ENCODE data around the gene GYPA.
"Not testable (repeated sequence)": the region's sequence is repeated elsewhere in the genome, so short reads cannot be mapped to it uniquely, and the experiment has no call there.

The GYPA gene

GRCh38 chr4:144128709-144129320 lies 11.7 kb downstream of the GYPA start:
- not testable (repeated sequence) for DNase-seq (ENCODE audit: low read depth)

DNA sequence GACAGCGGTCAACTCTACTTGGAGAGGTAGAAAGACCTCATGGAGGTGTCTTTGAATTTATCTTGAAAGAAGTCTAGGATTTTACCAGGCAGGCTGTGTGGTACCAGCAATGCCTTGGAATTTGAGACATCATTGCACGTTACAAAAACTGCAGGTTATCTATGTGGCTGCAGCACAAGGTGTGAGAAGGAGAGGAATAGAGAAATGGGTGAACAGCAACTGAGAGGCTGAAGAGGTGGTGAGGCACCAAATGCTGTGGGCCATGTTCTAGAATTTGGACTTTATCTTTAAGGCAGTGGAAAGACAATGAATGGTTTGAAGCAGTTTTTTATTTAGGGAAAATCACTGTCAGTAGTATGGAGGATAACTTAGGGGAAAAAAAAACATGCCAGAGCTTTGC lies 15.4 kb downstream of the GYPA start:
- not testable (repeated sequence) for DNase-seq (ENCODE audit: low read depth)

- DNase-seq (ENCODE audit: low read depth): not testable (repeated sequence)
Measured at GRCh38 chr4:144123982-144124635, 16.4 kb downstream of the GYPA start.

DNA sequence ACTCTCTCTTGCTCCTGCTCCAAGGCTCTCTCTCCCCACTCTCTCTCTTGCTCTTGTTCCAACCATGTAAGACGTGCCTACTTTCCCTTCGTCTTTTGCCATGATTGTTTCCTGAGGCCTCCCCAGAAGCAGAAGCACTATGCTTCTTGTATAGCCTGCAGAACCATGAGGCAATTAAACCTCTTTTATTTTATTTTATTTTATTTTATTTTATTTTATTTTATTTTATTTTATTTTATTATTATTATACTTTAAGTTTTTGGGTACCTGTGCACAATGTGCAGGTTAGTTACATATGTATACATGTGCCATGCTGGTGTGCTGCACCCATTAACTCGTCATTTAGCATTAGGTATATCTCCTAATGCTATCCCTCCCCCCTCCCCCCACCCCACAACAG lies 17.2 kb downstream of the GYPA start:
- not testable (repeated sequence) for DNase-seq (ENCODE audit: low read depth)

DNA sequence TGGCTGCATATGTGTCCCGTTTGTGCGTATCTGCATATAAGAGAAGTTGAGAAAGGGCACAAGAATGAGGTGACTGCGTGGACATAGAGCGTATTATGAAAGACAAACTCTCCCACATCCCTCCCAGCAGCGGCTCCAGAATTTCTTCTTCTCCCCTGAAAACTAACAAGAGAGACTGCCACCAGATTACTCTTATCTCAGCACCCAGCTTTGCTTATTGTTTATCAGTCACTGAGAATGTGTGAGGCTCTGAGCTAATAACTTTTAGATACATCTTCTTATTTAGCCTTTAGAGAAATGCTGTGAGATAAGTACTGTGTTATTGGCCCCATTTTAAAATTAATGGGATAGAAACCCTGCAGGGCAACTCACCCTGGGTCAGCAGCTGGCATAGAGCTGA lies 20.8 kb downstream of the GYPA start:
- DNase-seq (ENCODE audit: low read depth): not testable (repeated sequence)

- no peak for DNase-seq (ENCODE audit: low read depth)
Measured at GRCh38 chr4:144115519-144115918, 25.0 kb downstream of the GYPA start.

DNA sequence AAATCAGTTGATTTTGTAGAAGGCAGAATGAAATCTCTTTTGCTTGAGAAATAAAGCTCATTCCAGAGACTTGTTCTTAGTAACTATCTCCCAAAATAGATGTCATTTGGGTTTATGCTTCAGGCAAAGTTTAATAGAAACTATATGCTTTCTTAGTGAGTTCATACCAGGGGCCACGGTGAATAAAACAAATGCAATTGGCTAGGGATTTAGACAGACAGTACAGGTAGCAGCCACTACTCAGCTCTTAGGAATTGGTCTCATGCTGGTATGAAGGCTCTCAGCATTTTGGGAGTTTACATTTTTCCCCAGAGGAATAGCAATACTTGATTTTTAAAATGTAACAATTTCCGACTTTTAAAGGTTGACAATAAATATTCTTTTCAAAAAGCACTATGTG lies 27.0 kb downstream of the GYPA start:
- DNase-seq (ENCODE audit: low read depth): no peak

DNA sequence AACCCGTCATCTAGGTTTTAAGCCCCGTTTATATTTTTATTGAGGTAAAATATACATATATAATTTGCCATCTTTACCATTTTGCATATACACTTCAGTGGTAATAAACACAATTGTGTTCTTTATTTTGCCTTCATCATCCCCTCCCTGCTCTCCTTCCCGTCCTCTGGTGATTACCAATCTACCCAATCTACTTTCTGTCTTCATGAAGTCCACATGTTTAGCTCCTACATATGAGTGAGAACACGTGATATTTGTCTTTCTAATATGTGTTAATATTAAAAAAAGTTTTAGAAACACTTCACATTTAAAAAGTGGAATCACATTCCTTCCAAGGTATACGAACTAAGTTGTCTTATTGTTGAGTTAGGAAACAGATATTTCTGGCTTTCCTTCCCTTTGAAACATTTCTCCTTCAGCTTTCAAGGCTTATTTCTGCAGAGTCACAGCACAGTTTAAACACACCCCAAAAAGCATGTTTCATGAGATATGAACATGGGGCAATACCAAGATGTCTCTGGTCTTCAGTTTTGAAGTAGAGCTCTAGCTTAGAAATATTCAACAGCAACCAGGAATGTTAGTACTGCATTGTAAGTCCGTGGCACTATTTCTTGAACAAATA lies 35.9 kb downstream of the GYPA start:
- DNase-seq (ENCODE audit: low read depth): no peak

GRCh38 chr4:144097776-144098175 lies 42.7 kb downstream of the GYPA start:
- not testable (repeated sequence) for DNase-seq (ENCODE audit: low read depth)

DNA sequence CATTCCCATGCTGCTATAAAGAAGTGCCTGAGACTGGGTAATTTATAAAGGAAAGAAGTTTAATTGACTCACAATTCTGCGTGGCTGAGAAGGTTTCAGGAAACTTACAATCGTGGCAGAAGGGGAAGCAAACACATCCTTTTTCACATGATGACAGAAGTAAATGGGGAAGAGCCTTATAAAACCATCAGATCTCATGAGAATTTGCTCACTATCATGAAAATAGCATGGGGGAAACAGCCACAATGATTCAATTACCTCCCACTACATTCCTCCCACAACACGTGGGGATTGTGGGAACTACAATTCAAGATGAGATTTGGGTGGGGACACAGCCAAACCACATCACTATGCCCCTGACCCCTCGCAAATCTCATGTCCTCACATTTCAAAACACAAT lies 46.5 kb downstream of the GYPA start:
- not testable (repeated sequence) for DNase-seq (ENCODE audit: low read depth)

DNA sequence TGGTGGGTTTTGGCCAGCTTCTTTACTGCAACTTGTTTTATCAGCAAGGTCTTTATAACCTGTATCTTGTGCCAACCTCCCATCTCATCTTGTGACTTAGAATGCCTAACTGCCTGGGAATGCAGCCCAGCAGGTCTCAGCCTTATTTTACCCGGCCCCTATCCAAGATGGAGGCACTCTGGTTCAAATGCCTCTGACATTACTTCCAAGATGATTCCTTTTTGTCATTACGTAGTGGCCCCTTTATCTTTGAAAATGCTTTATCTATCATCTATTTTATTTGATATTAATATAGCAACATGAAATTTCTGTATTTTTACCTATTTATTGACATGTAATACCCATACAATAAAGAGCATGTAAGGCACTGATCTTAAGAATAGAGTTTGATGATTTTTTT lies 49.3 kb downstream of the GYPA start:
- DNase-seq (ENCODE audit: low read depth): not testable (repeated sequence)

GRCh38 chr4:144090744-144091143 lies 49.8 kb downstream of the GYPA start:
- no peak for DNase-seq (ENCODE audit: low read depth)

GRCh38 chr4:144082053-144082452 lies 58.5 kb downstream of the GYPA start:
- DNase-seq (ENCODE audit: low read depth): not testable (repeated sequence)

GRCh38 chr4:144080135-144080534 lies 60.4 kb downstream of the GYPA start:
- not testable (repeated sequence) for DNase-seq (ENCODE audit: low read depth)

GRCh38 chr4:144078746-144079145 lies 61.8 kb downstream of the GYPA start:
- DNase-seq (ENCODE audit: low read depth): not testable (repeated sequence)

DNA sequence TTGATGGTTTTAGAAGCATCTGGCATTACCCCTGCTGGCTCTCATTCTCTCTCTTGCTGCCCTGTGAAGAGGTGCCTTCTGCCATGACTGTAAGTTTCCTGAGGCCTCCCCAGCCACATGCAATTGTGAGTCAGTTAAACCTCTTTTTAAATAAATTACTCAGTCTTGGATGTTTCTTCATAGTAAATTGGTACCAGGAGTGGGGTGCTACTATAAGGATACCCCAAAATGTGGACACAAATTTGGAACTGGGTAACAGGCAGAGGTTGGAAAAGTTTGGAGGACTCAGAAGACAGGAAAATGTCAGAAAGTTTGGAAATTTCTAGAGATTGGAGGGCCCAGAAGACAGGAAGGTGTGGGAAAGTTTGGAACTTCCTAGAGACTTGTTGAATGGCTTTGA lies 79.0 kb downstream of the GYPA start:
- DNase-seq (ENCODE audit: low read depth): not testable (repeated sequence)

- not testable (repeated sequence) for DNase-seq (ENCODE audit: low read depth)
Measured at GRCh38 chr4:144060234-144060859, 80.2 kb downstream of the GYPA start.
